ENCODE measurements around the gene KLHL35. TPM values are rescaled to one million over a fixed set of nuclear protein-coding genes. Genes with fewer than 3 reads are reported as not detected.

The KLHL35 gene
- total and polyA plus RNA-seq, 2 experiments from 2014 or later, result 0.10 to 0.28 TPM

GRCh38 chr11:75479597-75480145, 46.7 kb upstream of the KLHL35 start:
- H3K27me3 Mint-ChIP-seq (ENCODE audit: insufficient read depth, low read depth, poor library complexity), result peaks cover 18% of the 10 kb centered on the region
- Histone ChIP-seq H3K9me2 (ENCODE audit: insufficient read depth) (no peaks in the 10 kb centered on the region), H3F3A (replicated peaks; ENCODE audit: low read depth) (no peaks in the 10 kb centered on the region), H3K4me1 (ENCODE audit: insufficient read depth) (peaks cover 5% of the 10 kb centered on the region; the same call in 1 of the 2 replicates), H2AFZ (no peak overlapping the region), H3K27me3 (ENCODE audit: insufficient read depth) (no peaks in the 10 kb centered on the region), H3K4me3 (no peak overlapping the region), H3K27ac (ENCODE audit: low read depth) (no peak overlapping the region), H3K79me2 (replicated peaks; ENCODE audit: insufficient read depth) (no peaks in the 10 kb centered on the region), H3K36me3 (ENCODE audit: insufficient read depth) (no peaks in the 10 kb centered on the region), H3K4me2 (no peak overlapping the region), H4K20me1 (replicated peaks; ENCODE audit: insufficient read depth) (no peaks in the 10 kb centered on the region)
- TF ChIP-seq EZH2 (IDR thresholded peaks at IDR 0.05; ENCODE audit: low read depth, unreplicated experiment), result no peak
- no peak for TF ChIP-seq REST (IDR thresholded peaks at IDR 0.05; ENCODE audit: unreplicated experiment)
- TF ChIP-seq JUNB (IDR thresholded peaks at IDR 0.05; ENCODE audit: unreplicated experiment), result no peak
- TF ChIP-seq POLR2AphosphoS5 (IDR thresholded peaks at IDR 0.05; ENCODE audit: low read depth), result no peak
- TF ChIP-seq NANOG (IDR thresholded peaks at IDR 0.05; ENCODE audit: borderline replicate concordance), result no peak
- no peak for TF ChIP-seq STAT1 (IDR thresholded peaks at IDR 0.05; ENCODE audit: unreplicated experiment)
- no peak for TF ChIP-seq ZNF331 (CRISPR knock-in tag; IDR thresholded peaks at IDR 0.05; ENCODE audit: low read depth)
- TF ChIP-seq ZNF114 (CRISPR knock-in tag; IDR thresholded peaks at IDR 0.05), result no peak
- no peak for TF ChIP-seq CREB1 (CRISPR knock-in tag; IDR thresholded peaks at IDR 0.05; ENCODE audit: low read depth)
- no peak for TF ChIP-seq EZH2phosphoT487 (IDR thresholded peaks at IDR 0.05; ENCODE audit: unreplicated experiment)
- H3K9me3 Mint-ChIP-seq, result no peaks in the 10 kb centered on the region
- peaks cover 21% of the 10 kb centered on the region for H3K4me1 Mint-ChIP-seq
- H3K27ac Mint-ChIP-seq, result no peak overlapping the region
- ATAC-seq (no peak), DNase-seq (ENCODE audit: low spot score) (no peak)
- no peak overlapping the region for H3K4me3 Mint-ChIP-seq
- no peaks in the 10 kb centered on the region; the same call in 2 of the 3 replicates for H3K36me3 Mint-ChIP-seq (ENCODE audit: low read depth)

GRCh38 chr11:75478783-75479596, 46.0 kb upstream of the KLHL35 start:
- DNase-seq (ENCODE audit: low spot score) (no peak), ATAC-seq (no peak)
- no peak overlapping the region for H3K4me3 ChIP-seq
- H3K27me3 ChIP-seq (ENCODE audit: insufficient read depth), result no peaks in the 10 kb centered on the region
- H3K27ac ChIP-seq (ENCODE audit: low read depth), result no peak overlapping the region
- peaks cover 5% of the 10 kb centered on the region; the same call in 1 of the 2 replicates for H3K4me1 ChIP-seq (ENCODE audit: insufficient read depth)
- H3K36me3 ChIP-seq (ENCODE audit: insufficient read depth), result no peaks in the 10 kb centered on the region
- Mint-ChIP-seq H3K36me3 (ENCODE audit: low read depth) (no peaks in the 10 kb centered on the region; the same call in 2 of the 3 replicates), H3K4me3 (no peak overlapping the region), H3K27ac (no peak overlapping the region), H3K9me3 (no peaks in the 10 kb centered on the region), H3K4me1 (peaks cover 26% of the 10 kb centered on the region), H3K27me3 (ENCODE audit: insufficient read depth, low read depth, poor library complexity) (peaks cover 18% of the 10 kb centered on the region)
- no peaks in the 10 kb centered on the region for H4K20me1 ChIP-seq (replicated peaks; ENCODE audit: insufficient read depth)
- no peaks in the 10 kb centered on the region for H3F3A ChIP-seq (replicated peaks; ENCODE audit: low read depth)
- H3K9me2 ChIP-seq (ENCODE audit: insufficient read depth), result no peaks in the 10 kb centered on the region
- no peaks in the 10 kb centered on the region for H3K79me2 ChIP-seq (replicated peaks; ENCODE audit: insufficient read depth)
- H3K4me2 ChIP-seq, result no peak overlapping the region
- H2AFZ ChIP-seq, result no peak overlapping the region
- TF ChIP-seq ZNF114 (CRISPR knock-in tag; IDR thresholded peaks at IDR 0.05) (no peak), EZH2phosphoT487 (IDR thresholded peaks at IDR 0.05; ENCODE audit: unreplicated experiment) (no peak), CREB1 (CRISPR knock-in tag; IDR thresholded peaks at IDR 0.05; ENCODE audit: low read depth) (no peak), ZNF331 (CRISPR knock-in tag; IDR thresholded peaks at IDR 0.05; ENCODE audit: low read depth) (no peak), STAT1 (IDR thresholded peaks at IDR 0.05; ENCODE audit: unreplicated experiment) (no peak), POLR2AphosphoS5 (IDR thresholded peaks at IDR 0.05; ENCODE audit: low read depth) (no peak), NANOG (IDR thresholded peaks at IDR 0.05; ENCODE audit: borderline replicate concordance) (no peak), EZH2 (IDR thresholded peaks at IDR 0.05; ENCODE audit: low read depth, unreplicated experiment) (no peak), JUNB (IDR thresholded peaks at IDR 0.05; ENCODE audit: unreplicated experiment) (no peak), CTCF (conservative IDR thresholded peaks at IDR 0.05; ENCODE audit: low read depth in 2 of 2) (no peak)

Measured in GM23338 (cell line).